Spleen (tissue), 11 donors: ENCODE data around the gene DISC1. TPM values are rescaled to one million over a fixed set of nuclear protein-coding genes. Genes with fewer than 3 reads are reported as not detected.

Experiments
- DNase-seq: peaks from one replicate; pipeline ENCODE4 v3.0.0-alpha.2; 2020
- H3K27ac ChIP-seq, 8 donors: fragments of 200-600 bp; sonication (generic) in 7 of 8; 1 replicate in 4 of 8; 2 replicates in 4 of 8; pipeline versions ENCODE4 v1.5.0 to v1.8.0; 2016 to 2021; ENCODE audit warnings: inconsistent platforms in 4 of 8, mild to moderate bottlenecking in 4 of 8, moderate library complexity in 1 of 8
- H3K27me3 ChIP-seq, 7 donors: fragments of 200-600 bp; sonication (generic) in 6 of 7; replicated peaks in 1 of 7; 1 replicate in 4 of 7; 2 replicates in 3 of 7; pipeline versions ENCODE4 v1.5.0 to v1.8.0; 2016 to 2021; ENCODE audit warnings: inconsistent platforms in 3 of 7, mild to moderate bottlenecking in 1 of 7
- H3K36me3 ChIP-seq, 6 donors: fragments of 200-600 bp; sonication (generic) in 5 of 6; 1 replicate in 4 of 6; 2 replicates in 2 of 6; pipeline versions ENCODE4 v1.5.0 to v1.8.0; 2016 to 2021; ENCODE audit warnings: inconsistent platforms in 2 of 6
- H3K4me1 ChIP-seq, 6 donors: fragments of 200-600 bp; sonication (generic) in 5 of 6; 1 replicate in 3 of 6; 2 replicates in 3 of 6; pipeline versions ENCODE4 v1.5.0 to v1.8.0; 2016 to 2021; ENCODE audit warnings: inconsistent platforms in 3 of 6
- H3K4me3 ChIP-seq, 8 donors: fragments of 200-600 bp; sonication (generic) in 7 of 8; 1 replicate in 4 of 8; 2 replicates in 4 of 8; pipeline versions ENCODE4 v1.5.0 to v1.8.0; 2016 to 2021; ENCODE audit warnings: inconsistent platforms in 4 of 8, mild to moderate bottlenecking in 4 of 8, moderate library complexity in 2 of 8
- H3K9me3 ChIP-seq, 8 donors: fragments of 200-600 bp; sonication (generic) in 7 of 8; 1 replicate in 4 of 8; 2 replicates in 4 of 8; pipeline versions ENCODE4 v1.5.0 to v1.8.0; 2016 to 2021; ENCODE audit warnings: inconsistent platforms in 4 of 8
- CTCF ChIP-seq, 11 experiments: fragments of 200-600 bp in 7 of 11; fragments of 450-650 bp in 4 of 11; sonication (generic) in 4 of 11; IDR thresholded peaks in 8 of 11; conservative IDR thresholded peaks in 3 of 11; 1 replicate in 7 of 11; 2 replicates in 4 of 11; pipeline versions ENCODE4 v1.4.0 to v1.8.0; 2016 to 2021; ENCODE audit warnings: antibody characterized with exemption in 11 of 11, inconsistent platforms in 4 of 11, mild to moderate bottlenecking in 1 of 11
- POLR2A ChIP-seq, 3 donors: fragments of 450-650 bp; IDR thresholded peaks; one replicate each; pipeline ENCODE4 v1.5.1; 2017; ENCODE audit warnings: antibody characterized with exemption in 3 of 3, mild to moderate bottlenecking in 1 of 3
- POLR2AphosphoS5 ChIP-seq, 3 donors: sonication (generic); formaldehyde crosslinking; IDR thresholded peaks; one replicate each; pipeline ENCODE4 v1.5.1; 2017; ENCODE audit warnings: antibody characterized with exemption in 3 of 3
- WGBS, 5 donors: extraction: QIAGEN DNeasy Blood & Tissue Kit in 3 of 5; methylation state at CpG; one replicate each; pipeline versions ENCODE4 v1.1.5 to v1.1.7; 2013 to 2018; 5-methylcytosine and 5-hydroxymethylcytosine counted together
- intact Hi-C: fragments of 100-400 bp; cut with DNase I; formaldehyde crosslinking; loops from one replicate; pipeline ENCODE4 v1.15.0; 2023; ENCODE audit warnings: low total_unique reads
- polyA plus RNA-seq, 3 donors: library from polyadenylated mRNA; stranded (reverse); fragments of 200-250 nt; gene quantifications; one replicate each; pipeline ENCODE4 v1.2.1, GENCODE V29; 2013
- total RNA-seq, 7 donors: library from RNA; depleted of rRNA in 3 of 7; stranded (reverse); fragments of >200 nt in 3 of 7; fragmentation: NEBNext Ultra II Directional in 4 of 7; extraction: Animal tissue kit (Norgen Biotek cat#: 25700) in 4 of 7; gene quantifications; one replicate each; pipeline versions ENCODE4 v1.1.0 to v1.2.1, GENCODE V29; 2016 to 2021
- donor health status: healthy with polysubstance abuse.
- donor health status: DM: no; HTN: no; CAD: no; lungs with moderate emphysema.
- donor health status: DM: no; HTN: no; CAD: no.
- donor health status: Bipolar disorder and iron deficiency.
- donor health status: healthy.
- donor health status: DM: no; HTN: no; CAD: no.
- donor health status: DM: yes; HTN: yes; CAD: no.

Gene DISC1
- total and polyA plus RNA-seq, 10 donors: 0.89 to 36.4 (median 24.2) TPM

GRCh38 chr1:231707407-231707806, 80.8 kb downstream of the DISC1 start:
- Histone ChIP-seq H3K36me3 (peaks cover 0 to 24% (median 0%) of the 10 kb centered on the region in 6 donors), H3K9me3 (no peaks in the 10 kb centered on the region), H3K27ac (no peak overlapping the region), H3K4me1 (peaks cover 0 to 12% (median 2%) of the 10 kb centered on the region in 6 donors), H3K4me3 (no peak overlapping the region), H3K27me3 (no peaks in the 10 kb centered on the region)
- TF ChIP-seq POLR2A (IDR thresholded peaks at IDR 0.05) (no peak), CTCF (IDR thresholded peaks at IDR 0.05 in 8 of 11, conservative IDR thresholded peaks at IDR 0.05 in 3 of 11) (no peak), POLR2AphosphoS5 (IDR thresholded peaks at IDR 0.05) (no peak)
- DNase-seq: no peak
- intact Hi-C loops: no loop called here

DNA sequence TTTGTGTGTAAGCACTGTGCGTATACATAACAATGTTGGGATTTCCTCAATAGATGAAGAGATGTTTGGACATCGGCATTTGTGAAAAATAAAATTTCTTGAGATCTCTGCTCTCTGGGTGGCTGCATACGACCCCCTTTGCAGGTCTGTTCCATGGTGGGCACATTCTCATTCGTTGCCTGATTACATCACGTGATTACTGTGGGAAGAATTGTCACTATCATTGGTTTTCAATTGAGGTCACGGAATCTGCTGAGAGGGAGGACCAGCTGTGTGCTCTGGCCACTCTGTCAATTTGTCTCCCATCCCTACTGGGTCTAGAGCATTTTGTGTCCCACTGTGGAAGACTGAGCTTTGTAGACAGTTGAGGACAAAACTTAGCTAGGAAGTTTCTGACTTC, 81.8 kb downstream of the DISC1 start:
- Histone ChIP-seq H3K4me3 (no peak overlapping the region), H3K27me3 (no peaks in the 10 kb centered on the region), H3K9me3 (peaks cover 0 to 7% (median 0%) of the 10 kb centered on the region in 8 donors), H3K36me3 (peaks cover 0 to 14% (median 0%) of the 10 kb centered on the region in 6 donors), H3K27ac (no peak overlapping the region), H3K4me1 (peaks cover 0 to 12% (median 2%) of the 10 kb centered on the region in 6 donors)
- no peak for TF ChIP-seq CTCF (IDR thresholded peaks at IDR 0.05 in 8 of 11, conservative IDR thresholded peaks at IDR 0.05 in 3 of 11)
- TF ChIP-seq POLR2A (IDR thresholded peaks at IDR 0.05): no peak
- intact Hi-C loops: no loop called here
- no peak for DNase-seq
- WGBS, 5 donors: 91 to 97% (median 95%) methylated on average over 6 of the region's 6 CpGs

DNA sequence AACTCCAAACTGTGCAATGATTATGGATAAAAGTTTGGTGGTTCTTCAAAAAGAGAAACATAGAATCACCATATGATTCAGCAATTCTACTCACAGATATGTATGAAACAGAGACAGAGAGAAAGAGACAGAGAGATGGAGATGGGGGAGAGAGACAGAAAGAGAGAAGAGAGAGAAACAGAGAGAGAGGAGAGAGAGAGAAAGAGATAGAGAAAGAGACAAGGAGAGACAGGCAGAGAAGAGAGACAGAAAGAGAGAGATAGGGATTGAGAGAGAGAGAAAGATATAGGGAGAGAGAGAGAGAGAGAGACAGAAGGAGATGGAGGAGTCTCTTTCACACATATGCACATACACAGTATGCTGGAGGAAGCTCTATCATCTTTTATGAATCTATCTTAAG, 87.8 kb downstream of the DISC1 start:
- Histone ChIP-seq H3K4me1 (no peaks in the 10 kb centered on the region), H3K27me3 (no peaks in the 10 kb centered on the region), H3K36me3 (peaks cover 0 to 4% (median 0%) of the 10 kb centered on the region in 6 donors), H3K27ac (no peak overlapping the region), H3K9me3 (peaks cover 0 to 7% (median 0%) of the 10 kb centered on the region in 8 donors), H3K4me3 (no peak overlapping the region)
- DNase-seq: no peak
- intact Hi-C loops: no loop called here
- TF ChIP-seq CTCF (IDR thresholded peaks at IDR 0.05 in 8 of 11, conservative IDR thresholded peaks at IDR 0.05 in 3 of 11) (no peak), POLR2A (IDR thresholded peaks at IDR 0.05) (no peak), POLR2AphosphoS5 (IDR thresholded peaks at IDR 0.05) (no peak)

DNA sequence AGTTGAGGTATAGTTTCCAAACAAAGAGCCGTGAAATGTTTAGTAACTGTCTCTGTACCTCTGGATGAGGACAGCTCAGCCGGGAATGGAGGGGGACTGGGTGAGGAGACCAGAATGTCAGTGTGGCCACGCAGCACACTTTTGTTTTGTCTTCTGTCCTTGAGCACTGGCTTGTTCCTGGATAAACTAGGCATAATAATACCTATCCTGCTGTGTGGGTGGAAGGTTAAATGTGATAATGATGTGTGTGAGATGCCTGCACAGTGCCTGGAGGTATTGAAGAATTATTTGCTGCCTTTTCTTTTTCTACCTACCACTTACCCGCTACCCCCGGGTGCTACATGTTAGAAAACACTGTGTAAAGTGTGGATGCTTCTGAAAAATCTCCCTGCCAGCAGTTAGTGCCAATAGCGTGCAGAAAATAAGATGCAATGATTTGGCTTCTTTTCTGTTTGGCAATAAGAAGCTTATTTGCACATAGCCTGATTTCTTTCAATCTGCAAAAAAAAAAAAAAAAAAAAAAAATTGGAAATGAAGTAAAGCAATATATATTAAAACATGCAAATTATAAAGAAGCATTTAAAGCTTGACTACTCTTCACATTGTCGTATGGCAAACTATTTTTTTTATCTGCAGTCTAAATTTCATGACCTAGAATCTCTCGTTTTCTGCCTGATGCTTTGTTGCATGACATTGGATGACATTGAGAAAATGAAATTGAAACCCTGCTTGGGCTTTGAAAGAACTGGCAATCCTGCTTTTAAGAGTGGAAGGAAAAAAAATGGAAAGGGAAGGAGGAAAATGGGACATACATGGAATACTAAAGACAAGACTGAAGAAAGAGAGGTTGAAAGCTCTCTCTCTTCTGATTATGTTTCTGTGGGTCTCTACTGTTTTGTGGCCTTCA, 89.5 kb downstream of the DISC1 start:
- Histone ChIP-seq H3K4me3 (no peak overlapping the region), H3K27ac (no peak overlapping the region), H3K9me3 (peaks cover 0 to 7% (median 0%) of the 10 kb centered on the region in 8 donors), H3K4me1 (no peaks in the 10 kb centered on the region), H3K27me3 (no peaks in the 10 kb centered on the region), H3K36me3 (no peaks in the 10 kb centered on the region)
- WGBS, 5 donors: 80 to 90% (median 87%) methylated on average over 8 of the region's 8 CpGs
- intact Hi-C loops: no loop called here
- DNase-seq: no peak
- TF ChIP-seq CTCF (IDR thresholded peaks at IDR 0.05 in 8 of 11, conservative IDR thresholded peaks at IDR 0.05 in 3 of 11): no peak
- TF ChIP-seq POLR2A (IDR thresholded peaks at IDR 0.05): no peak
- no peak for TF ChIP-seq POLR2AphosphoS5 (IDR thresholded peaks at IDR 0.05)
